ENCODE results near the gene CDKAL1.
"Not testable (repeated sequence)": the region's sequence is repeated elsewhere in the genome, so short reads cannot be mapped to it uniquely, and the experiment has no call there.

The CDKAL1 gene

GRCh38 chr6:20751293-20751935, 217.2 kb downstream of the CDKAL1 start:
- DNase-seq: no peak

- DNase-seq: no peak
These were observed 221.4 kb downstream of the CDKAL1 start for GRCh38 chr6:20755631-20756030.

GRCh38 chr6:20756584-20757147, 222.4 kb downstream of the CDKAL1 start:
- DNase-seq: not testable (repeated sequence)

- DNase-seq: no peak
These were observed 223.5 kb downstream of the CDKAL1 start for GRCh38 chr6:20757761-20758160.

- no peak for DNase-seq
These were observed 229.0 kb downstream of the CDKAL1 start for GRCh38 chr6:20763296-20763695.

- DNase-seq: no peak
These were observed 235.4 kb downstream of the CDKAL1 start for GRCh38 chr6:20769631-20770030.

GRCh38 chr6:20770773-20771172, 236.5 kb downstream of the CDKAL1 start:
- no peak for DNase-seq

GRCh38 chr6:20771409-20771808, 237.2 kb downstream of the CDKAL1 start:
- DNase-seq: no peak

GRCh38 chr6:20773822-20774221, 239.6 kb downstream of the CDKAL1 start:
- DNase-seq: no peak

GRCh38 chr6:20775981-20776380, 241.7 kb downstream of the CDKAL1 start:
- no peak for DNase-seq

- no peak for DNase-seq
These were observed 243.5 kb downstream of the CDKAL1 start for GRCh38 chr6:20777801-20778200.

GRCh38 chr6:20778459-20778858, 244.2 kb downstream of the CDKAL1 start:
- DNase-seq: no peak

GRCh38 chr6:20778912-20779311, 244.7 kb downstream of the CDKAL1 start:
- DNase-seq: no peak

GRCh38 chr6:20789162-20789561, 254.9 kb downstream of the CDKAL1 start:
- DNase-seq: no peak

- DNase-seq: no peak
These were observed 256.0 kb downstream of the CDKAL1 start for GRCh38 chr6:20790032-20790791.

- no peak for DNase-seq
These were observed 256.8 kb downstream of the CDKAL1 start for GRCh38 chr6:20791074-20791473.

- DNase-seq: no peak
These were observed 257.7 kb downstream of the CDKAL1 start for GRCh38 chr6:20791944-20792343.

- no peak for DNase-seq
These were observed 258.9 kb downstream of the CDKAL1 start for GRCh38 chr6:20793174-20793573.

GRCh38 chr6:20797597-20797996, 263.3 kb downstream of the CDKAL1 start:
- no peak for DNase-seq

- DNase-seq: no peak
These were observed 266.0 kb downstream of the CDKAL1 start for GRCh38 chr6:20800229-20800628.

GRCh38 chr6:20800653-20801052, 266.4 kb downstream of the CDKAL1 start:
- no peak for DNase-seq

- no peak for DNase-seq
These were observed 267.3 kb downstream of the CDKAL1 start for GRCh38 chr6:20801595-20801994.

GRCh38 chr6:20802596-20802995, 268.3 kb downstream of the CDKAL1 start:
- no peak for DNase-seq

GRCh38 chr6:20805021-20805420, 270.8 kb downstream of the CDKAL1 start:
- no peak for DNase-seq

Data from NCI-H510A (cell line).